DMS153 (cell line): Measurements from ENCODE around the gene EIF3I.

ENCODE experiments used
- DNase-seq: peaks from one replicate; lab custom pipeline; 2025; lab: John Stamatoyannopoulos, UW

EIF3I gene

GRCh38 chr1:32221980-32222755 lies at the start of gene EIF3I, which contains the start of gene TMEM234:
Gene EIF3I, plus strand, starts transcription at chr1:32222407. Its CDS starts 35 bp downstream, at chr1:32222442.
Gene TMEM234, minus strand, starts transcription at chr1:32222353. Its CDS starts 31 bp downstream, at chr1:32222322.
- DNase-seq, result peak; percentile 94

- DNase-seq, result no peak
Observed at GRCh38 chr1:32172621-32173245, 49.5 kb upstream of the EIF3I start.

GRCh38 chr1:32178380-32179192 lies 43.6 kb upstream of the EIF3I start:
- DNase-seq, result no peak

- DNase-seq, result peak; percentile 60
Observed at GRCh38 chr1:32179193-32179442, 43.1 kb upstream of the EIF3I start.

- DNase-seq, result peak; percentile 97
Observed at GRCh38 chr1:32179443-32180185, 42.6 kb upstream of the EIF3I start, which contains the start of gene TXLNA. Gene TXLNA, plus strand, starts transcription at chr1:32179675. Its CDS starts 671 bp downstream, at chr1:32180346.

- DNase-seq, result no peak
Observed at GRCh38 chr1:32180186-32181060, 41.8 kb upstream of the EIF3I start.

- no peak for DNase-seq
Observed at GRCh38 chr1:32181065-32181464, 41.1 kb upstream of the EIF3I start.

GRCh38 chr1:32181563-32181962 lies 40.6 kb upstream of the EIF3I start:
- DNase-seq, result no peak

- DNase-seq, result no peak
Observed at GRCh38 chr1:32182060-32182459, 40.1 kb upstream of the EIF3I start.

- DNase-seq, result no peak
Observed at GRCh38 chr1:32184650-32185049, 37.6 kb upstream of the EIF3I start.

GRCh38 chr1:32186077-32186476 lies 36.1 kb upstream of the EIF3I start:
- DNase-seq, result no peak

GRCh38 chr1:32186491-32186890 lies 35.7 kb upstream of the EIF3I start:
- no peak for DNase-seq

GRCh38 chr1:32187850-32188249 lies 34.4 kb upstream of the EIF3I start:
- no peak for DNase-seq

GRCh38 chr1:32192220-32192948 lies 29.8 kb upstream of the EIF3I start:
- DNase-seq, result no peak

GRCh38 chr1:32194984-32195383 lies 27.2 kb upstream of the EIF3I start:
- no peak for DNase-seq

- DNase-seq, result no peak
Observed at GRCh38 chr1:32195531-32195930, 26.7 kb upstream of the EIF3I start.

- no peak for DNase-seq
Observed at GRCh38 chr1:32195972-32196823, 26.0 kb upstream of the EIF3I start.

- no peak for DNase-seq
Observed at GRCh38 chr1:32197074-32197473, 25.1 kb upstream of the EIF3I start.

GRCh38 chr1:32197837-32198236 lies 24.4 kb upstream of the EIF3I start:
- no peak for DNase-seq
